Measurements from ENCODE around the gene LRBA.
"Not testable (repeated sequence)": the region's sequence is repeated elsewhere in the genome, so short reads cannot be mapped to it uniquely, and the experiment has no call there.

- TF ChIP-seq, protein P1, sequence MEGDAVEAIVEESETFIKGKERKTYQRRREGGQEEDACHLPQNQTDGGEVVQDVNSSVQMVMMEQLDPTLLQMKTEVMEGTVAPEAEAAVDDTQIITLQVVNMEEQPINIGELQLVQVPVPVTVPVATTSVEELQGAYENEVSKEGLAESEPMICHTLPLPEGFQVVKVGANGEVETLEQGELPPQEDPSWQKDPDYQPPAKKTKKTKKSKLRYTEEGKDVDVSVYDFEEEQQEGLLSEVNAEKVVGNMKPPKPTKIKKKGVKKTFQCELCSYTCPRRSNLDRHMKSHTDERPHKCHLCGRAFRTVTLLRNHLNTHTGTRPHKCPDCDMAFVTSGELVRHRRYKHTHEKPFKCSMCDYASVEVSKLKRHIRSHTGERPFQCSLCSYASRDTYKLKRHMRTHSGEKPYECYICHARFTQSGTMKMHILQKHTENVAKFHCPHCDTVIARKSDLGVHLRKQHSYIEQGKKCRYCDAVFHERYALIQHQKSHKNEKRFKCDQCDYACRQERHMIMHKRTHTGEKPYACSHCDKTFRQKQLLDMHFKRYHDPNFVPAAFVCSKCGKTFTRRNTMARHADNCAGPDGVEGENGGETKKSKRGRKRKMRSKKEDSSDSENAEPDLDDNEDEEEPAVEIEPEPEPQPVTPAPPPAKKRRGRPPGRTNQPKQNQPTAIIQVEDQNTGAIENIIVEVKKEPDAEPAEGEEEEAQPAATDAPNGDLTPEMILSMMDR (IDR thresholded peaks at IDR 0.05; ENCODE audit: low read length) = not testable (repeated sequence)
- not testable (repeated sequence) for TF ChIP-seq EZH2phosphoT487 (IDR thresholded peaks at IDR 0.05; ENCODE audit: low read length); EZH2 (optimal IDR thresholded peaks at IDR 0.05; ENCODE audit: low read depth, low read length)
Measured at GRCh38 chr4:150957981-150958380, 57.1 kb downstream of the LRBA start.

All from MM.1S (cell line).